Stimulated activated CD4-positive, alpha-beta T cell treated with anti-CD3 and anti-CD28 coated beads, Interleukin-15, amount 100 ng/mL, for 48 hours (primary cell): Measurements from ENCODE around the gene SOD2.
"Not testable (repeated sequence)": the region's sequence is repeated elsewhere in the genome, so short reads cannot be mapped to it uniquely, and the experiment has no call there.

Experiments used
- DNase-seq, 2 donors: peaks; one replicate each; pipeline ENCODE4 v3.0.0-alpha.2; 2020; ENCODE audit warnings: low read depth in 2 of 2

SOD2 gene

GRCh38 chr6:159693128-159693893 is at the start of gene SOD2:
Gene SOD2, minus strand, starts transcription at chr6:159693241. Its CDS starts 74 bp downstream, at chr6:159693167.
- peak; percentile 72 to 74 for DNase-seq

GRCh38 chr6:159742165-159742564 is 49.1 kb upstream of the SOD2 start:
- DNase-seq: no peak

GRCh38 chr6:159739341-159739740 is 46.3 kb upstream of the SOD2 start:
- no peak for DNase-seq

- no peak for DNase-seq
These were observed 43.9 kb upstream of the SOD2 start for GRCh38 chr6:159736908-159737307.

GRCh38 chr6:159733395-159733794 is 40.4 kb upstream of the SOD2 start:
- not testable (repeated sequence) for DNase-seq

- not testable (repeated sequence) for DNase-seq
These were observed 39.5 kb upstream of the SOD2 start for GRCh38 chr6:159732550-159732949.

GRCh38 chr6:159730332-159730676 is 37.3 kb upstream of the SOD2 start:
- no peak for DNase-seq

- DNase-seq: no peak
These were observed 36.7 kb upstream of the SOD2 start for GRCh38 chr6:159729598-159730331.

GRCh38 chr6:159728531-159728964 is 35.5 kb upstream of the SOD2 start:
- DNase-seq: no peak

GRCh38 chr6:159727717-159728445 is 34.8 kb upstream of the SOD2 start:
- DNase-seq: peak in 1 of 2 donors; percentile 22

- peak; percentile 94 to 96 for DNase-seq
These were observed 34.1 kb upstream of the SOD2 start, which contains the start of gene WTAP for GRCh38 chr6:159726918-159727716. Gene WTAP, plus strand, starts transcription at chr6:159727506. Its CDS starts 8,760 bp downstream, at chr6:159736266.

- DNase-seq: no peak
These were observed 33.3 kb upstream of the SOD2 start for GRCh38 chr6:159726255-159726917.

- DNase-seq: not testable (repeated sequence)
These were observed 32.2 kb upstream of the SOD2 start for GRCh38 chr6:159725208-159725607.

GRCh38 chr6:159724778-159725177 is 31.7 kb upstream of the SOD2 start:
- DNase-seq: no peak

GRCh38 chr6:159723259-159723658 is 30.2 kb upstream of the SOD2 start:
- DNase-seq: no peak

- DNase-seq: no peak
These were observed 29.6 kb upstream of the SOD2 start for GRCh38 chr6:159722655-159723054.

GRCh38 chr6:159721981-159722380 is 28.9 kb upstream of the SOD2 start:
- DNase-seq: not testable (repeated sequence)

GRCh38 chr6:159720708-159721107 is 27.7 kb upstream of the SOD2 start:
- DNase-seq: peak in 1 of 2 donors; percentile 13

- no peak for DNase-seq
These were observed 26.2 kb upstream of the SOD2 start for GRCh38 chr6:159719287-159719686.

GRCh38 chr6:159718634-159719033 is 25.6 kb upstream of the SOD2 start:
- DNase-seq: no peak
